HEK293 (cell line): ENCODE data around the gene LAMA2.

Source experiments
- BCL11A ChIP-seq: fragments of 450-650 bp; formaldehyde crosslinking; IDR thresholded peaks from 2 replicates; pipeline ENCODE4 v1.5.1; 2016; ENCODE audit warnings: low read depth, missing biosample characterization, missing genetic modification characterization
- ZNF132 ChIP-seq: fragments of 450-650 bp; formaldehyde crosslinking; IDR thresholded peaks from 2 replicates; pipeline ENCODE4 v1.5.1; 2017; ENCODE audit warnings: missing biosample characterization, missing genetic modification characterization, borderline replicate concordance
- ZNF274 ChIP-seq, 2 experiments: fragments of 200-500 bp in 1 of 2; fragments of 450-650 bp in 1 of 2; sonication (Bioruptor generic) in 1 of 2; formaldehyde crosslinking in 1 of 2; IDR thresholded peaks; 2 replicates each; pipeline versions ENCODE4 v1.5.1 to v1.6.1; 2014 to 2016; ENCODE audit warnings: borderline replicate concordance in 1 of 2, inconsistent platforms in 1 of 2, low read length in 1 of 2, missing biosample characterization in 1 of 2, missing genetic modification characterization in 1 of 2
- ZNF416 ChIP-seq: fragments of 450-650 bp; formaldehyde crosslinking; IDR thresholded peaks from 2 replicates; pipeline ENCODE4 v1.5.1; 2016; ENCODE audit warnings: missing biosample characterization, missing genetic modification characterization
- ZNF549 ChIP-seq: fragments of 450-650 bp; IDR thresholded peaks from 2 replicates; pipeline ENCODE4 v1.5.1; 2018; ENCODE audit warnings: missing biosample characterization, missing genetic modification characterization, mild to moderate bottlenecking, inconsistent platforms, moderate library complexity
- ZNF660 ChIP-seq: fragments of 450-650 bp; IDR thresholded peaks from 2 replicates; pipeline ENCODE4 v1.5.1; 2018; ENCODE audit warnings: missing biosample characterization, mild to moderate bottlenecking, missing genetic modification characterization
- TF ChIP-seq, protein P1 (sequence below): fragments of 450-650 bp; formaldehyde crosslinking; IDR thresholded peaks from 2 replicates; pipeline ENCODE4 v1.5.1; 2016; ENCODE audit warnings: missing biosample characterization, missing genetic modification characterization, low read depth
- TF ChIP-seq, protein P2 (sequence below): fragments of 450-650 bp; formaldehyde crosslinking; IDR thresholded peaks from 2 replicates; pipeline ENCODE4 v1.5.1; 2016; ENCODE audit warnings: missing biosample characterization, missing genetic modification characterization
- TF ChIP-seq, protein P3 (sequence below): IDR thresholded peaks from 2 replicates; pipeline ENCODE4 v1.6.1; 2011; ENCODE audit warnings: mild to moderate bottlenecking, low read depth, low read length, borderline replicate concordance
- TF ChIP-seq, protein P4 (sequence below): fragments of 450-650 bp; formaldehyde crosslinking; conservative IDR thresholded peaks from 2 replicates; pipeline ENCODE4 v1.5.1; 2016; ENCODE audit warnings: low read depth, missing biosample characterization, missing genetic modification characterization

DNA sequence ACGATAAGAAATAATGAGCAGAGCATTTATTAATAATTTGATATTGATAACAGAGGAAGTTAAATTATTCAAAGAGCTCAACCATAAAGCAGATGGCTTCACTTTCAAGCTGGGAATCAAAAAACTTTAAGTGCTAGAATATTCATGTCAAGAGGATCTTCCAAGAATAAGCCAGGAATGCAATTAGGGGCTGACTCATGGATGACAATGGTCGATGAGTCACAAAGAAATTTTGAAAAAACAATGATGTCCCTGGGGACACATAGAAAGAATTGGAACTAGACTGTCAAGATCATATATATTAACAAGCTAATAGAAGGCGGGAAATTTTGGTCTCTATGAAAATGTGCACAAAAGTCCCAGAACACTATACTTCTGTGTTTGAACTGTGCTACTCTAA is 304.1 kb downstream of the LAMA2 start:
- TF ChIP-seq, protein P1, sequence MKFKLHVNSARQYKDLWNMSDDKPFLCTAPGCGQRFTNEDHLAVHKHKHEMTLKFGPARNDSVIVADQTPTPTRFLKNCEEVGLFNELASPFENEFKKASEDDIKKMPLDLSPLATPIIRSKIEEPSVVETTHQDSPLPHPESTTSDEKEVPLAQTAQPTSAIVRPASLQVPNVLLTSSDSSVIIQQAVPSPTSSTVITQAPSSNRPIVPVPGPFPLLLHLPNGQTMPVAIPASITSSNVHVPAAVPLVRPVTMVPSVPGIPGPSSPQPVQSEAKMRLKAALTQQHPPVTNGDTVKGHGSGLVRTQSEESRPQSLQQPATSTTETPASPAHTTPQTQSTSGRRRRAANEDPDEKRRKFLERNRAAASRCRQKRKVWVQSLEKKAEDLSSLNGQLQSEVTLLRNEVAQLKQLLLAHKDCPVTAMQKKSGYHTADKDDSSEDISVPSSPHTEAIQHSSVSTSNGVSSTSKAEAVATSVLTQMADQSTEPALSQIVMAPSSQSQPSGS = no peak
- TF ChIP-seq ZNF132 = no peak
- no peak for TF ChIP-seq ZNF549 (tag by site-specific recombination)
- TF ChIP-seq, protein P2, sequence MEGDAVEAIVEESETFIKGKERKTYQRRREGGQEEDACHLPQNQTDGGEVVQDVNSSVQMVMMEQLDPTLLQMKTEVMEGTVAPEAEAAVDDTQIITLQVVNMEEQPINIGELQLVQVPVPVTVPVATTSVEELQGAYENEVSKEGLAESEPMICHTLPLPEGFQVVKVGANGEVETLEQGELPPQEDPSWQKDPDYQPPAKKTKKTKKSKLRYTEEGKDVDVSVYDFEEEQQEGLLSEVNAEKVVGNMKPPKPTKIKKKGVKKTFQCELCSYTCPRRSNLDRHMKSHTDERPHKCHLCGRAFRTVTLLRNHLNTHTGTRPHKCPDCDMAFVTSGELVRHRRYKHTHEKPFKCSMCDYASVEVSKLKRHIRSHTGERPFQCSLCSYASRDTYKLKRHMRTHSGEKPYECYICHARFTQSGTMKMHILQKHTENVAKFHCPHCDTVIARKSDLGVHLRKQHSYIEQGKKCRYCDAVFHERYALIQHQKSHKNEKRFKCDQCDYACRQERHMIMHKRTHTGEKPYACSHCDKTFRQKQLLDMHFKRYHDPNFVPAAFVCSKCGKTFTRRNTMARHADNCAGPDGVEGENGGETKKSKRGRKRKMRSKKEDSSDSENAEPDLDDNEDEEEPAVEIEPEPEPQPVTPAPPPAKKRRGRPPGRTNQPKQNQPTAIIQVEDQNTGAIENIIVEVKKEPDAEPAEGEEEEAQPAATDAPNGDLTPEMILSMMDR (tag by site-specific recombination) = no peak
- TF ChIP-seq, protein P3, sequence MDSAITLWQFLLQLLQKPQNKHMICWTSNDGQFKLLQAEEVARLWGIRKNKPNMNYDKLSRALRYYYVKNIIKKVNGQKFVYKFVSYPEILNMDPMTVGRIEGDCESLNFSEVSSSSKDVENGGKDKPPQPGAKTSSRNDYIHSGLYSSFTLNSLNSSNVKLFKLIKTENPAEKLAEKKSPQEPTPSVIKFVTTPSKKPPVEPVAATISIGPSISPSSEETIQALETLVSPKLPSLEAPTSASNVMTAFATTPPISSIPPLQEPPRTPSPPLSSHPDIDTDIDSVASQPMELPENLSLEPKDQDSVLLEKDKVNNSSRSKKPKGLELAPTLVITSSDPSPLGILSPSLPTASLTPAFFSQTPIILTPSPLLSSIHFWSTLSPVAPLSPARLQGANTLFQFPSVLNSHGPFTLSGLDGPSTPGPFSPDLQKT = no peak
- TF ChIP-seq BCL11A (tag by site-specific recombination) = 0 out of 2 replicates have a peak, but pooled peaks have one; percentile 40
- TF ChIP-seq, protein P4, sequence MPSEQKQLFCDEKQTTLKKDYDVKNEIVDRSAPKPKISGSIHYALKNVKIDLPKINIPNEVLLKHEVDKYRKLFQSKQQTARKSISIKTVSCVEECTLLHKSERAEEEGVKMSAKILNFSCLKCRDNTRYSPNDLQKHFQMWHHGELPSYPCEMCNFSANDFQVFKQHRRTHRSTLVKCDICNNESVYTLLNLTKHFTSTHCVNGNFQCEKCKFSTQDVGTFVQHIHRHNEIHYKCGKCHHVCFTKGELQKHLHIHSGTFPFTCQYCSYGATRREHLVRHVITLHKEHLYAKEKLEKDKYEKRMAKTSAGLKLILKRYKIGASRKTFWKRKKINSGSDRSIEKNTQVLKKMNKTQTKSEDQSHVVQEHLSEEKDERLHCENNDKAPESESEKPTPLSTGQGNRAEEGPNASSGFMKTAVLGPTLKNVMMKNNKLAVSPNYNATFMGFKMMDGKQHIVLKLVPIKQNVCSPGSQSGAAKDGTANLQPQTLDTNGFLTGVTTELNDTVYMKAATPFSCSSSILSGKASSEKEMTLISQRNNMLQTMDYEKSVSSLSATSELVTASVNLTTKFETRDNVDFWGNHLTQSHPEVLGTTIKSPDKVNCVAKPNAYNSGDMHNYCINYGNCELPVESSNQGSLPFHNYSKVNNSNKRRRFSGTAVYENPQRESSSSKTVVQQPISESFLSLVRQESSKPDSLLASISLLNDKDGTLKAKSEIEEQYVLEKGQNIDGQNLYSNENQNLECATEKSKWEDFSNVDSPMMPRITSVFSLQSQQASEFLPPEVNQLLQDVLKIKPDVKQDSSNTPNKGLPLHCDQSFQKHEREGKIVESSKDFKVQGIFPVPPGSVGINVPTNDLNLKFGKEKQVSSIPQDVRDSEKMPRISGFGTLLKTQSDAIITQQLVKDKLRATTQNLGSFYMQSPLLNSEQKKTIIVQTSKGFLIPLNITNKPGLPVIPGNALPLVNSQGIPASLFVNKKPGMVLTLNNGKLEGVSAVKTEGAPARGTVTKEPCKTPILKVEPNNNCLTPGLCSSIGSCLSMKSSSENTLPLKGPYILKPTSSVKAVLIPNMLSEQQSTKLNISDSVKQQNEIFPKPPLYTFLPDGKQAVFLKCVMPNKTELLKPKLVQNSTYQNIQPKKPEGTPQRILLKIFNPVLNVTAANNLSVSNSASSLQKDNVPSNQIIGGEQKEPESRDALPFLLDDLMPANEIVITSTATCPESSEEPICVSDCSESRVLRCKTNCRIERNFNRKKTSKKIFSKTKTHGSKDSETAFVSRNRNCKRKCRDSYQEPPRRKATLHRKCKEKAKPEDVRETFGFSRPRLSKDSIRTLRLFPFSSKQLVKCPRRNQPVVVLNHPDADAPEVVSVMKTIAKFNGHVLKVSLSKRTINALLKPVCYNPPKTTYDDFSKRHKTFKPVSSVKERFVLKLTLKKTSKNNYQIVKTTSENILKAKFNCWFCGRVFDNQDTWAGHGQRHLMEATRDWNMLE (tag by site-specific recombination) = no peak
- peak; percentile 48; the same call in 1 of the 2 replicates for TF ChIP-seq ZNF660 (tag by site-specific recombination)
- TF ChIP-seq ZNF416 (tag by site-specific recombination) = no peak
- no peak for TF ChIP-seq ZNF274 (IDR thresholded peaks at IDR 0.05; ENCODE audit: low read length)
- TF ChIP-seq ZNF274 (tag by site-specific recombination; IDR thresholded peaks at IDR 0.05; ENCODE audit: borderline replicate concordance) = no peak
